Skin epidermis (tissue), 12 donors: ENCODE measurements around the gene CADM2.

ENCODE experiments used
- H3K27ac ChIP-seq, 21 experiments: fragments of 200-600 bp; sonication (generic) in 11 of 21; one replicate each; pipeline ENCODE4 v1.5.0; 2020; ENCODE audit warnings: mild to moderate bottlenecking in 3 of 21, inconsistent platforms in 2 of 21, moderate library complexity in 2 of 21
- H3K4me3 ChIP-seq, 7 experiments: fragments of 200-600 bp; sonication (generic) in 2 of 7; one replicate each; pipeline ENCODE4 v1.5.0; 2020; ENCODE audit warnings: inconsistent platforms in 2 of 7, mild to moderate bottlenecking in 2 of 7, moderate library complexity in 1 of 7

CADM2 gene

DNA sequence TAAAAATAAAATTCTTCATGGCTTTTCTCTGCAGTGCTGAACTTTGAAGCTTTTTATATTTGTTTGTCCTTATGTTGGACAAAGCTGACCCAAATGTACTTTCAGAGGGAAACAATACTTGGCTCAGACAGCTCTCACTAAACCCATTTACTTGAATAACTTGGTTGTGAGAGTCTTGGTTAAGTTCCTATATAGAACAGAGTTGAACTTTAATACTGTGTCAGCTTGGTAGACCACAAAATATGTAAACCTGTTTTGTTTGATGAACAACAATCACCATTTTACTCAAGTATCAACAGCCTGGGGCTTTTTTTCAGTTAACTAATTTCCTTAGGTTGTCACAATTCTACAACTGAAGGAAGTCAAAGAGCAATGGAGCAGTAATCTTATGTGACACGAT lies 211.9 kb downstream of the CADM2 start:
- no peak overlapping the region for H3K27ac ChIP-seq
- H3K4me3 ChIP-seq, result no peak overlapping the region

DNA sequence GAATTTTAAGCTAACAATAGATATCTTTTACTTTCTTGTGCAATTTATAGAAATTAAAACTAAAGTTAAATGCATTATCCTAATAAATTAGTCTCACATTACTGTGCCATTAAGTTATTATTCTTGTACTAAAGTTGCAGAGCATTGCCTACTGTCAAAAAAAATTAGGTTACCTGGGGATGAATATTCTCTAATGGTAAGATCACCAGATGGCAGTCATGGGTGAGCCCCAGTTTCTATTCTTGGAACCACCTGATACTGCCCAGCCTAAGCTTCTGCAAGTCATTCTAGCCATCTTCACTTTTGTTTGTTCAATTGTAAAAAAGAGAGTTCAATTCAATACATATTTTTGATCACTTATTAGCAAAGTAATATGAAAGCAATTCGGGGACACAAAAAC lies 213.2 kb downstream of the CADM2 start:
- Histone ChIP-seq H3K4me3 (no peak overlapping the region), H3K27ac (no peak overlapping the region)

DNA sequence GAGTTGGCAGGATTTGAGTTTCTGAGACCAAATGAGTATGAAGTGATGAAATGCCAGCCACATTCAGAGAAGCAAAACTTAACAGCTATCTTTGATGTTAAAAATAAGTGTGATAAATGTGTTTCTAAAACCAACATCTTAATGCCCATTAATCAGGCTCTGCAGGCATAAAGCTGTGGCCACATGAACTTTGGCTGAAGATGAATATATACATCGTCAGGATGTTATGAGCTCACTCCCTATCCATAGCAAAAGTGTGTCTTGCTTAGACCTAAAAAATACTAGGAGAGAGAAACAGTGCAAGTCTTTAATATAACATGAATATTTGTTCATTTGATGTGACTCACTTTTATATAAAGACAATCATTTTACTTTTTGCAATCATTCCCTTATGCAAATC lies 218.0 kb downstream of the CADM2 start:
- Histone ChIP-seq H3K4me3 (no peak overlapping the region), H3K27ac (no peak overlapping the region)

DNA sequence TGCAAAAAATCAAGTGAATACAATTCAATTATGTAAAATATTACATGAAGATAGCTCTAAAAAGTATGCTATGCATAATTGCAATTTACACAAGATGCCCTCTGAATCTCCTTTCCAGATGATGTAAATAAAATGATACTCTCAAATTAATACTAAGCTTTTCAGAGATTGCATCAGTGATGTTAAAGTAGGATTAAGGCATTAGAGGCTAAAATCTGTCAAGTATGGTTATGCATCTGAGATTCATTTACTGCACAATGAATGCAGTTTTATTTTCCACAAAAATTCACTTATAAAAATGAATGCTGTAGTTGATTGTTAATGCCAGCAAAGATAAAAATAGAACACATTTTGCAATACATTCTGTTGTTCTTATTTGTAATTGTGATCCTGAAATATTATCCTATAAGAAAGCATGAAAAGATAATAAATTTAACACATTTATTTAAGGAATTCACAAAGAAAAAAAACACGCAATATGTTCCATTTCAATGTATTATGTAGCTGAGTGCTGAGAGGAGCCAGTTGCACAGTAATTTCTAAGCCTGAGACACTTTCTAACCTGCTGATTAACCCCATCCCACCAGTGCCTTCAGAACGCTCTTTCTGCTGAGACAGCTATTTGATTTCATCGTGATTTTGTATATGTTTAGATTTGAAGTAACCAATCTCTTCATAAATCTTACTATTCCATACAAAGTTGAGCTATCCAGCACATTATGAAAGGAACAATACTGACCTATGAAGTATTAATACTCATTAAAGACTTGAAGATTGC lies 224.4 kb downstream of the CADM2 start:
- H3K4me3 ChIP-seq, result no peak overlapping the region
- no peak overlapping the region for H3K27ac ChIP-seq

DNA sequence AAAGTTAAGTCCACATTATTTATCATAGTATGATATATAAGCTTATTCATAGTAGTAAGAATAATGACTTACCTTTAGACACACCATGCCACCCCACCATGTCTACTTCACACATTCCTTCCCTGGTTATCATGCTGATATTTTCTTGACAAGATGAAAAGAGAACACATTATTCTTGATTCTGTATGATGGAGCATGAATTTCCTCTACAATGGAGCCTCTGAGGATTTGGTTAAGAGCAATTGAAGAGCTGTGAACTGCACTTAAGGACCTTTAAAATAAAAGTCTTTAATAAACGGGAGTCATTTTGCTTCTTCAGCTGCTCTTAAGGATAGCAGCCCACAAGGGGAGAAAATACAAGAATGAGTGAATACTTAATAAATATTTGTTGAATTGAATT lies 226.7 kb downstream of the CADM2 start:
- Histone ChIP-seq H3K4me3 (no peak overlapping the region), H3K27ac (no peak overlapping the region)

DNA sequence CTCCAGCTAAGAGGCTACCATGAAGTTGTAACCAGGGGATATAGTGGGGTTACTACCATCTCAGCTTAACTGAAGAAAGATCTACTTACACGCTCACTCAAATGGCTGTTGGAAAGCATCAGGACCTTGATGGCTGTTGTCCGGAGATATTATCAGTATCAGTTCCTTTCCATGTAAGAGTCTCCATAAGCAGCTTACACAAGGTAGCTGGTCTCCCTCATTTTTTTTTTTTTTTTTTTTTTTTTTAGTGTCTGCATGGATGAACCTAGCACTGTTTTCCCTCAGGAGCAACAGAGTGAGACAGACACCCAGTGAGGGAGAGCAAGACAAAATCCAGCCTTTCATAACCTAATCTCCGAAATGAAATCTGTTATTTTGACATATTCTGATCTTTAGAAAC lies 230.9 kb downstream of the CADM2 start:
- no peak overlapping the region for H3K4me3 ChIP-seq

DNA sequence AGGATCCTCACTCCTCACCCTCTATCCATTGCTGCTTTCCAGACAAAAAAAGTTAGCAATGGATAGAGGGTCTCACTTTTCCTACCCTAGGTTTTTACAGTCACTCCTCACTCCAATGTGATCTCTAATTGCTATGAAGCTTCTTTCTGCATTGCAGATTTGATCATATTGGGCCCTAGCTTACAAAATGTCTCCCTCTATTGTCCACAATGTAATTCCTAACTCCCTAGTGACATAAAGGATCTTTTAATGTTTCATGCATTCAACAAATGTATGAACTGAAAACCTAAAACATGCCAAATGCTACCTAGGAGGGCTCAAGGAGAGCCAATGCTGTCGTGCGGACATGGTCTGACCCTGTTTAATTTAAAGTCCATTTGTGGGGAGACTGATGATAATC lies 234.8 kb downstream of the CADM2 start:
- H3K27ac ChIP-seq, result no peak overlapping the region

More for the DNA sequence above, 230.9 kb downstream of the CADM2 start:
- no peak overlapping the region for H3K27ac ChIP-seq

DNA sequence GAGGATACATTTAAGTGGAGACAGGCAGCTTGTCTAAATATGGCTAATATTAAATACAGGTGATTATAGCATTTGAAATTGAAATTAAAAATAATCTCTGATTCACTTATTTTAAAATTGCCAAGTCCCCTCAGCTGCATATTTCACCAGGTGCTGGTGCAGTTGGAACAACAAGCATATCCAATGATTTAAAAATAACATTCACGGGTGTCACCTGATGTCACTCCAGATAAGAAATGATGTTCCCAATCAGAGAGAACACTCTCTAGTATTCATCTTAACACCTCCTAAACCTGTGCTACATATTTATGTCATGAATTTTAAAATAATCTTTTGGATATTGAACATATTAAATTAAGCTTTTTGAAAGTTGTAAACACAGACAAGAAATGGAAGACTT lies 249.9 kb downstream of the CADM2 start:
- H3K4me3 ChIP-seq, result no peak overlapping the region
- no peak overlapping the region for H3K27ac ChIP-seq

More for the DNA sequence above, 234.8 kb downstream of the CADM2 start:
- no peak overlapping the region for H3K4me3 ChIP-seq

DNA sequence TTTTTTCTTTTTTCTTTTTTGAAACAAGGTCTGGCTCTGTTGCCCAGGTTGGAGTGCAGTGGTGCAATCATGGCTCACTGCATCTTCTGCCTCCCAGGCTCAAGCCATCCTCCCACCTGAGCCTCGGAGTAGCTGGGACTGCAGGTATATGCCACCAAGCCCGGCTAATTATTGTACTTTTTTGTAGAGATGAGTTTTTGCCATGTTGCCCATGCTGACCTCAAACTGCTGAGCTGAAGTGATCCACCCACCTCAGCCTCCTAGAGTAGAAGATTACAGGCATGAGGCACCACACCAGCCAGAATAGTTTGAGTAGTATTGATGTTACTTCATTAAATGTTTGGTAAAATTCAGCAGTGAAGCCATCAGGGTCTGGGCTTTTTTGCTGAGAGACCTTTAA lies 251.8 kb downstream of the CADM2 start:
- no peak overlapping the region for H3K4me3 ChIP-seq
- no peak overlapping the region for H3K27ac ChIP-seq

DNA sequence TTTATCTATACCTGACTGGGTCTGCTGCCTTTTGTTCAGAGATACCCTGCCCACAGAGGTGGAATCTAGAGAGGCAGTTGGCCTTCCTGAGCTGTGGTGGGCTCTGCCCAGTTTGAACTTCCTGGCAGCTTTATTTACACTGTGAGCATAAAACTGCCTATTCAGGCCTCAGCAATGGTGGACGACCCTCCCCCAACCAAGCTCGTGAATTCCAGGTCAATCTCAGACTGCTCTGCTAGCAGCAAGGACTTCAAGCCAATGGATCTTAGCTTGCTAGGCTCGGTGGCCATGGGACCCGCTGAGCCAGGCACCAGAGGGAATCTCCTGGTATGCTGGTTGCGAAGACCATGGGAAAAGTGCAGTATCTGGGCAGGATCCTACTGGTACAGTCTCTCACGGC lies 270.2 kb downstream of the CADM2 start:
- no peak overlapping the region for H3K27ac ChIP-seq
- no peak overlapping the region for H3K4me3 ChIP-seq

DNA sequence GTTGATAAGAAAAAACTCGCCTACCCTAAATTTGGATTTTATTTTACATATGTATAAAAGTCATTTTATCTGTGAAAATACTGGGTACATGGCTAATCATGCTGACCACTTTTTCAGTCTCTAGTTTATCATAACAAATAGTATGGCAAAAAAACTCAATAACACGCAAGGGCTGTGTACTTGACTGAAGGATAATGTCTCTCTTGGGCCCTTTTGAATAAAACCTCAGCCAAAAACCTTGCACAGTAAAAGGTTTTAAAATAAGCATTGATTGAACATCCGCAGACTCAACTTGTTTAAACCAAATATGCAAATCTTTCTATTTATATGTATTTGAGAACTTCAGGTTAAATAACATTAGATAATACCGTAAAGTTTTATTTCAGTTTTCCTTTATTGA lies 285.3 kb downstream of the CADM2 start:
- no peak overlapping the region for H3K27ac ChIP-seq

DNA sequence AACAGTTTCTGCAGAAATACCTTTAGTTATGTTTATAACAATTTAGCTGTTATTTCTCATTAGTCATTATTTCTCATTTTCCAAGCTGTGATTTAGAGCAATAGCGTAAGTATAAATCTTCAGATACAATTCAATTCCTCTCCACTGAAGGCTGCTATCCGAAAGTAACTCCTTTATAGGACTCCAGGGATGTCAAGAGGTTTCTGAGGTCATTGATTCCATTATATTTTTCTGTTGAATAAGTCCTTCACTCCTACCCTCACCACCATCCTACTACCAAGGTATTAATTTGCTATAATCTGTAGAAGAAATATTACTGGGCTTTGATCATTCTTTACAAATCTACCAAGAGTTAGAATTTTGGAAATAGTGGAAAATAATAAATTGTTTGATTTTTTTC lies 285.7 kb downstream of the CADM2 start:
- Histone ChIP-seq H3K27ac (no peak overlapping the region), H3K4me3 (no peak overlapping the region)

More for the DNA sequence above, 285.3 kb downstream of the CADM2 start:
- no peak overlapping the region for H3K4me3 ChIP-seq

DNA sequence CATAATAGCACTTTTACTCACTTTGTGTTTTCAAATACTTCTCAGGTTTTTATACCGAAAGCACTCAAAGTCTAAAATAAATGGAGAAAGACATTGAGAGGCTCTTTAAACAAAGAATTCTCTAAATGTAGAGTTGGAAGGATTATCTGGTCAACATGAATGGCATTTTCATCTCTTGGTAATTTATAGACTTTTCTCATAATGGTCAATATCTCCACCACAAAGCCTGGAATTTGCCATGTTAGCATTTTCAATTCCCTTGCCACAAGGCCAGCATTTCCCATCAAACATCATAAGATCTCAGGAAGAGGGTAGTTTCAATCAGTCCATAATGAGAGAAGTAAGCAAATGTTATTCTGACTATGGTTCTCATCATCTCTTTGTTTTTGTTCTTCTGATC lies 293.0 kb downstream of the CADM2 start:
- Histone ChIP-seq H3K27ac (no peak overlapping the region), H3K4me3 (no peak overlapping the region)

DNA sequence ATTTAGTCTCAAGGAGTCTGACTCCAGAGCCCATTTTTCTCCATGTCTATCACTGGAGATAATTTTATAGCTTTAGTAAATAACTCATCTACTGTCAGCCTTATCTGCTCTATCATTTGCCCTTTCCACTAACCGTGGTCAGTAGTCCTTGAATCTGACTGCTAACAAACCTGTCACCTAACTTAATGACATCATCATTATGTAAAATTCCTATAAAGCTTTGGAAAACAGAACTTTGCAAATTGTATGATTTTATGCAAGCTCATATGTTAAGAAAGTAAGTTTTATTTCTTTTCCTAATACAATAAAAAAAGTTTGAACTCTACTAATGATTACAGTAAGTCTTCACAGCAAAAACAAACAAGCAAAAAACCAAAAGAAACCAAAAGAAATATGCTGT lies 293.9 kb downstream of the CADM2 start:
- no peak overlapping the region for H3K27ac ChIP-seq
- no peak overlapping the region for H3K4me3 ChIP-seq

DNA sequence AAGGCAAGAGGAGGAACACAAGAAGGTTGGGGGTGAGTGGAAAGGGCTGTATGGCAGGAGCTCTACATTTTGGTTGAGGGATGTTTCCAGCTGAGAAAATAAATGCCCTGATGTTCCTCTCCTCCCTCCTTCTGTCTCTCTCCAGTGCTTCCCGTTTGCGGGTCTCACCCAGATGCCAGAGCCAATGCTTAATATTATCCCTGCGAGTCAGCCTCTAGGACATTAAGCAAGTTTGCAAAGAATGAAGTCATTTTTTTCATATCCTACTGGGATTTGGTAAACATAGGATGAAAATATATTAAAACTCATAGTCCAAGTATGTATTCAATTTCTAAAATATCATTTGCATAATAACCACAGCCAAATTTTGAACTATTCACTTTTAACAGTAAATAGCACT lies 295.9 kb downstream of the CADM2 start:
- H3K4me3 ChIP-seq, result no peak overlapping the region
- no peak overlapping the region for H3K27ac ChIP-seq

DNA sequence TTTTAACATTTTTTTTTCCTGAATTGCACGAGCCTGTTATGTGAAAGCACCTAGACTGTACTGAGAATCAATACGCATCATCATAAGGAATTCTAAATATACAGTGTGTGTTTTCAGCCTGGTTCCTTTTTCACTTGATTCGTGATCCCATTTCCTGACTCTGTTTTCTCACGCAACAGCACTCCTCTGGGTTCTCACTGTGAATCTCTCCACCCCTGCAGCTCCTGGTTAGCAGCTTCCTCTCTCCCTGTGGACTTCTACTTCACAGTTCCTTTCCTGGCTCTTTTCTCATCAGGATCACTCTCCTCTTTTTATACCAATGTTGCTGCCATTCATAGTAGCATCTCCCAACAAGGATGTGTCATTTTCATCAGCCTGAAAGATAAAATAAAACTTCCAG lies 297.2 kb downstream of the CADM2 start:
- Histone ChIP-seq H3K27ac (no peak overlapping the region), H3K4me3 (no peak overlapping the region)

DNA sequence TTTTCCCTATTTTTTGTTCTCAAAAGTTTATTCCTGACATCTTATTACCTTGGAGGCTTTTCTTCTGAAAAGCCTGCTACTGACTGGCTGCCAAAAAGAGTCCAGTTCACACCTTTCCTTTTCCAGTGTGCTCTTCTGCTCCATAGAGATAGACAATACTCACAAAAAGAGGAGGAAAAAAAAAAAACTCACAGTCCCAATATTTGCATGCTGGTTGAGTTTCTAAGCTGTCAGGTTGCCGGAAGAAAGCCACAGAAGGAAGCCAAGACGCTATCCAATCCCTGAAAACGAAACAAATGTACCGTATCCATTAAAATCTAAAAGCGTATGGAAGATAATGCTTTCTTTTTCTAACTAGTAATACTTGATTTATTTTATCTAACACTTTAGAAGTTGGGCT lies 299.5 kb downstream of the CADM2 start:
- H3K27ac ChIP-seq, result no peak overlapping the region
- H3K4me3 ChIP-seq, result no peak overlapping the region

DNA sequence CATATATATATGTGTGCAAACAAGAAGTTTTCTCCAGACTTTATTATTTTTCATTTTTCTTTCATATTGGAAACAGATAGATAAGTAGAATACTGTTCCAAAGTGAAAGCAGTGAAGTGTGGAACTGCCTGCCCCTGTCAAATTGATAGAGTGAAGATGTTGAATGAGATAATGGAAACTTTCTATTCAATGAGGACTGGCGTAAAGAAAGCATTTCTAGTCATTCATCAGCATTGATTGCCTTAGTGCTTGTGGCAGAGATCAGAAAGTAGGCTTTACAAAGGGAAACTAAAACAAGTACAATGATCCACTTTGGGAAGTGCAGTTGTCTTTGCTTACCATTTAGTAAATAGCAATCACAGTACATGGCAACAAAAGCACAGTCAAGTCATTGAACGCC lies 300.0 kb downstream of the CADM2 start:
- H3K27ac ChIP-seq, result no peak overlapping the region
- no peak overlapping the region for H3K4me3 ChIP-seq

DNA sequence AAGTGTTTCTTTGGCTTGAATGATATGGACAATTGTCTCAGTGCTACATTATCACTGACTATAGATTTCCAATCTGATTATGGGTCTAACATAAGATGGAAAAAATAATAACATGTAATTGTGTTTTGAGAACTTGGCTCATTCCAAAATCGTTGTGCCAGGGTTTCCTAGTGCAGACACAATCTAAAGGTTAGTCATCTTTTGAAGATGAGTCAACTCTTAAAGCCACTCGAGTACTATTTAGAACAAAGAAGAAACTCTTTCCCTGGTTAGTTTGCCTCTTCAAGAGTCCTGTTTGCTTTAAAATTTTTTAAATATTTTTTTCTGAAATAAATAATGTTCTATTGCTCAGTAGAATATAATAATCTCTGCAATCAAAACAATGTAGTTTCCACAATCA lies 301.0 kb downstream of the CADM2 start:
- Histone ChIP-seq H3K4me3 (no peak overlapping the region), H3K27ac (no peak overlapping the region)

DNA sequence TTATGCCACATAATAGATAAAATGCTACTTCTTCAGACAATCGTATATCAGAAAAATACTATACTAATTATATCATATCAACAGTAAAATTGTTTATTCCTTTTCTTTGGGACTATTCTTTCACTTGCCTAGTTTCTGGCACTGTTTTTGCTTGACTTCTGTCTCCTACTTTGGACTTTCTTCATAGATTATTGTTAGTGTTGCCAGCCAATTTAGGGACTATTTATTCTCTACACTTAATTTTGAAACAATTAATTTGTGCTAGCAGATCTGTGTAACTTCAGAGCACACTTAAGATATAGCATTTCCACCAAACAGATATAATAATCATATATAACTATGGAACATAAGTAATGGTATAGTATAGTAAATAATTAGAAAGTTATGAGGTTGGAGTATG lies 305.6 kb downstream of the CADM2 start:
- Histone ChIP-seq H3K4me3 (no peak overlapping the region), H3K27ac (no peak overlapping the region)

DNA sequence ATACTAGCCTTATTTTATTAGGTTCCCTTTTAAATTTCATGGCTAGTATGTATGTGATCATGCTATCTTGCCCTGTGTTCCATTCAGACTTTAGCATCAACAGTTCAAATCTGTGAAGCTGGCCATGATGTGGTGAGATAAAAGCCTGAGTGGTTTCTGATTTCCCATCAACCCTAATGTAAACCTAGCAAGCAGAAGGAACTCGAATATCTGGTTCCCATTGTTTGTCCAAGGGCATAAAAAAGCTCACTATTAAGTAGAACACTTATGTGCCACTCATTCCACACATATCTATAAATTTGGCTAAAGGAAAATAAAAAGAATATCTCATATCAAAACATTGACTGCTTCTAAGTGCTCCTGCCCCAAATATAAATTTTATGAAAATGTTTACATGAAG lies 311.7 kb downstream of the CADM2 start:
- Histone ChIP-seq H3K4me3 (no peak overlapping the region), H3K27ac (no peak overlapping the region)

DNA sequence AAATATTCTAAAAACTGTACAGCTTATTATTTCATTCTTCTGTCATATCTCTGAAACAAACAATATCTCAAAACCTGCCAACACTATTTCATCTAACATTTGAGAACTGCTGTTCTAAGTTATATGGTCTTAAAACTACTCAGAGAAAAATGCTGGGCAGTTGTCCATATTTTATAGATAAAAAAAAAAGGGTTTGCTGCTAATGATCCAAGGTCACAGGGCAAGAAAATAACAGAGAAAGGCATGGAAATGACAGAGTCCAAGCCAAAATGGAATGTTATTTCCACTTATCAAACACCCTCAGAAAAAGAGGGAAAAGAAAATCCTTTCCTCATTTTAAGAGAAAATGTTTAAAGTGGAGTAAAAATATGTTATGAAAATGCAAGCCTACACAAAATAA lies 313.1 kb downstream of the CADM2 start:
- Histone ChIP-seq H3K4me3 (no peak overlapping the region), H3K27ac (no peak overlapping the region)
